ENCODE measurements around the gene RAB34.

DNA sequence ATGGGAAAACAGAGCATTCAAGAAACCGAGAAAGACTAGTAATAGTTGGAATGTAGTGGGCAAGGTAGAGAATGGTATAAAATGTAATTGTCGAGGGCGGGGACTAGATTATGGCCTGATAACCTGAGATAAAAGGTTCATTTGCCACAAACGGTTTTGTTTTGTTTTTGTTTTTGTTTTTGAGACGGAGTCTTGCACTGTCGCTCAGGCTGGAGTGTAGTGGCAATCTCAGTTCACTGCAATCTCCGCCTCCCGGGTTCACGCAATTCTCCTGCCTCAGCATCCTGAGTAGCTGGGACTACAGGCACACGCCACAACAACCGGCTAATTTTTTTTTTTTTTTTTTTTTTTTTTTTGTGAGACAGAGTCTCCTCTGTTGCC lies 12.3 kb upstream of the RAB34 start:
- TF ChIP-seq, protein P1, sequence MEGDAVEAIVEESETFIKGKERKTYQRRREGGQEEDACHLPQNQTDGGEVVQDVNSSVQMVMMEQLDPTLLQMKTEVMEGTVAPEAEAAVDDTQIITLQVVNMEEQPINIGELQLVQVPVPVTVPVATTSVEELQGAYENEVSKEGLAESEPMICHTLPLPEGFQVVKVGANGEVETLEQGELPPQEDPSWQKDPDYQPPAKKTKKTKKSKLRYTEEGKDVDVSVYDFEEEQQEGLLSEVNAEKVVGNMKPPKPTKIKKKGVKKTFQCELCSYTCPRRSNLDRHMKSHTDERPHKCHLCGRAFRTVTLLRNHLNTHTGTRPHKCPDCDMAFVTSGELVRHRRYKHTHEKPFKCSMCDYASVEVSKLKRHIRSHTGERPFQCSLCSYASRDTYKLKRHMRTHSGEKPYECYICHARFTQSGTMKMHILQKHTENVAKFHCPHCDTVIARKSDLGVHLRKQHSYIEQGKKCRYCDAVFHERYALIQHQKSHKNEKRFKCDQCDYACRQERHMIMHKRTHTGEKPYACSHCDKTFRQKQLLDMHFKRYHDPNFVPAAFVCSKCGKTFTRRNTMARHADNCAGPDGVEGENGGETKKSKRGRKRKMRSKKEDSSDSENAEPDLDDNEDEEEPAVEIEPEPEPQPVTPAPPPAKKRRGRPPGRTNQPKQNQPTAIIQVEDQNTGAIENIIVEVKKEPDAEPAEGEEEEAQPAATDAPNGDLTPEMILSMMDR (IDR thresholded peaks at IDR 0.05) = no peak
- no peak for TF ChIP-seq EZH2 (IDR thresholded peaks at IDR 0.05; ENCODE audit: borderline replicate concordance, insufficient read depth, low read depth, low read length, poor library complexity, severe bottlenecking)
